K562 (cell line): ENCODE results near the gene ARHGEF17. TPM values are rescaled to one million over a fixed set of nuclear protein-coding genes. Genes with fewer than 3 reads are reported as not detected.

Experiments
- ATAC-seq: fragments of 200-7000 bp; cut with Tn5 transposase; 3 replicates; pipeline ENCODE4 v1.9.1; 2020; ENCODE audit warnings: moderate library complexity
- BruUV-seq: library from RNA; stranded (reverse); fragments of 400-500 nt; replicated peaks from 2 replicates; lab custom pipeline; 2021; lab: Mats Ljungman, UMichigan
- CTCF ChIA-PET: fragments of 300-600 bp; formaldehyde crosslinking; extraction: SDS; loops from one replicate; lab custom pipeline; 2021; ENCODE audit warnings: low intra/inter-chr PET ratio; lab: Yijun Ruan, JAX
- POLR2A ChIA-PET: fragments of 300-600, 350-650 bp; sonication (Branson Sonifier 250); formaldehyde crosslinking; extraction: SDS; loops from one replicate; lab custom pipeline; 2021; ENCODE audit warnings: antibody characterized with exemption, inconsistent platforms; lab: Yijun Ruan, JAX
- DNase-seq, 4 experiments: peaks; one replicate each; pipeline versions ENCODE4 v3.0.0 to v3.0.0-alpha.2; 2011 to 2018; ENCODE audit warnings: low spot score in 3 of 4, mixed read lengths in 3 of 4; ENCODE audit errors: extremely low read depth in 1 of 4
- FAIRE-seq: peaks from 2 replicates; lab custom pipeline; 2011; peaks lifted over from hg19 to GRCh38; lab: Jason Lieb, UNC
- H2AFZ ChIP-seq: 2 replicates; pipeline ENCODE4 v1.6.0; 2011; ENCODE audit warnings: low read depth, low read length, control low read depth, inconsistent platforms
- H3K27ac ChIP-seq: fragments of 200-600 bp; 3 replicates; pipeline ENCODE4 v1.8.0; 2011; ENCODE audit warnings: low read depth, mild to moderate bottlenecking, control low read depth, inconsistent platforms, low read length, moderate library complexity, mixed read lengths; ENCODE audit errors: extremely low read depth
- H3K27me3 ChIP-seq, 2 experiments: fragments of 300-600 bp in 1 of 2; 2 replicates in 1 of 2; 3 replicates in 1 of 2; pipeline versions ENCODE4 v1.6.0 to v1.8.0; 2011; ENCODE audit warnings: inconsistent platforms in 2 of 2, low read length in 2 of 2, mild to moderate bottlenecking in 1 of 2, mixed read lengths in 1 of 2, moderate library complexity in 1 of 2; ENCODE audit not compliant: control insufficient read depth in 2 of 2, insufficient read depth in 2 of 2
- H3K36me3 ChIP-seq: fragments of 300-600 bp; 3 replicates; pipeline ENCODE4 v1.8.0; 2011; ENCODE audit warnings: mild to moderate bottlenecking, low read length, inconsistent platforms; ENCODE audit not compliant: control insufficient read depth, insufficient read depth
- H3K4me1 ChIP-seq, 2 experiments: fragments of 200-600 bp in 1 of 2; replicated peaks in 1 of 2; 2 replicates in 1 of 2; 3 replicates in 1 of 2; pipeline versions ENCODE4 v1.5.1 to v1.8.0; 2011; ENCODE audit warnings: inconsistent platforms in 2 of 2, low read length in 2 of 2, mild to moderate bottlenecking in 1 of 2, mixed read lengths in 1 of 2, moderate library complexity in 1 of 2; ENCODE audit not compliant: control insufficient read depth in 2 of 2, insufficient read depth in 2 of 2
- H3K4me2 ChIP-seq: 2 replicates; pipeline ENCODE4 v1.6.1; 2011; ENCODE audit warnings: low read length, control low read depth, inconsistent platforms, mixed read lengths; ENCODE audit not compliant: insufficient read depth
- H3K4me3 ChIP-seq: fragments of 200-600 bp; sonication (generic), shearing (Covaris generic); 2 replicates; pipeline ENCODE4 v1.5.1; 2016; ENCODE audit warnings: control low read depth, inconsistent platforms
- H3K79me2 ChIP-seq: fragments of 200-600 bp; 3 replicates; pipeline ENCODE4 v1.8.0; 2011; ENCODE audit warnings: low read length, inconsistent platforms; ENCODE audit not compliant: control insufficient read depth, insufficient read depth
- H3K9ac ChIP-seq, 2 experiments: 2 replicates each; pipeline versions ENCODE4 v1.6.0 to v1.6.1; 2011; ENCODE audit warnings: low read depth in 2 of 2, low read length in 2 of 2, control low read depth in 1 of 2, inconsistent platforms in 1 of 2, mild to moderate bottlenecking in 1 of 2, mixed read lengths in 1 of 2; ENCODE audit not compliant: insufficient read depth in 1 of 2
- H3K9me1 ChIP-seq: one replicate; pipeline ENCODE4 v1.6.0; 2011; ENCODE audit warnings: inconsistent platforms, mild to moderate bottlenecking, low read length, moderate library complexity; ENCODE audit not compliant: control insufficient read depth, insufficient read depth
- H3K9me3 ChIP-seq: replicated peaks from 2 replicates; pipeline ENCODE4 v1.5.1; 2011; ENCODE audit warnings: low read depth, low read length, inconsistent platforms; ENCODE audit not compliant: control insufficient read depth, insufficient read depth
- H4K20me1 ChIP-seq: replicated peaks from 2 replicates; pipeline ENCODE4 v1.6.1; 2011; ENCODE audit warnings: low read length, inconsistent platforms, mixed read lengths; ENCODE audit not compliant: control insufficient read depth, insufficient read depth
- ARID2 ChIP-seq: fragments of 450-650 bp; IDR thresholded peaks from 2 replicates; pipeline ENCODE4 v1.6.1; 2017; ENCODE audit warnings: antibody characterized with exemption, mild to moderate bottlenecking
- CEBPB ChIP-seq: fragments of 450-650 bp; IDR thresholded peaks from 2 replicates; pipeline ENCODE4 v1.6.1; 2016; ENCODE audit warnings: missing genetic modification characterization, missing compliant biosample characterization
- CHD1 ChIP-seq: fragments of 200-600 bp; sonication (generic); IDR thresholded peaks from one replicate; pipeline ENCODE4 v1.6.1; 2012; ENCODE audit warnings: mild to moderate bottlenecking, moderate library complexity, low read length, inconsistent platforms
- COPS2 ChIP-seq: fragments of 450-650 bp; conservative IDR thresholded peaks from 2 replicates; pipeline ENCODE4 v1.6.1; 2016; ENCODE audit warnings: mild to moderate bottlenecking, moderate library complexity
- HLTF ChIP-seq: fragments of 450-650 bp; IDR thresholded peaks from 2 replicates; pipeline ENCODE4 v1.6.1; 2016
- HNRNPLL ChIP-seq: fragments of 200-400 bp; formaldehyde crosslinking; IDR thresholded peaks from 2 replicates; pipeline ENCODE4 v1.6.1; 2017; ENCODE audit warnings: low read length, low read depth, mild to moderate bottlenecking; ENCODE audit not compliant: poor library complexity, severe bottlenecking
- JUNB ChIP-seq: fragments of 450-650 bp; formaldehyde crosslinking; conservative IDR thresholded peaks from 2 replicates; pipeline ENCODE4 v1.4.0; 2020; ENCODE audit warnings: mild to moderate bottlenecking
- MTA1 ChIP-seq: fragments of 450-650 bp; IDR thresholded peaks from 2 replicates; pipeline ENCODE4 v1.6.1; 2017; ENCODE audit warnings: borderline replicate concordance
- PHTF2 ChIP-seq: fragments of 250-450 bp; sonication (Bioruptor Pico); IDR thresholded peaks from 2 replicates; pipeline ENCODE4 v1.5.0; 2021; ENCODE audit warnings: mild to moderate bottlenecking
- SAFB2 ChIP-seq: fragments of 200-400 bp; formaldehyde crosslinking; IDR thresholded peaks from 2 replicates; pipeline ENCODE4 v1.6.1; 2018; ENCODE audit warnings: borderline replicate concordance, low read length, low read depth, moderate library complexity; ENCODE audit not compliant: severe bottlenecking
- SIN3A ChIP-seq, 2 experiments: fragments of 150-350 bp in 1 of 2; IDR thresholded peaks; 2 replicates each; pipeline ENCODE4 v1.6.1; 2011 to 2016; ENCODE audit warnings: borderline replicate concordance in 2 of 2, low read depth in 2 of 2, low read length in 2 of 2, mild to moderate bottlenecking in 2 of 2, moderate library complexity in 2 of 2; ENCODE audit not compliant: control insufficient read depth in 1 of 2
- ZKSCAN1 ChIP-seq: fragments of 150-350 bp; IDR thresholded peaks from 2 replicates; pipeline ENCODE4 v1.6.1; 2016; ENCODE audit warnings: low read depth, low read length
- ZKSCAN8 ChIP-seq: fragments of 200-800 bp; sonication (Bioruptor generic); IDR thresholded peaks from 2 replicates; pipeline ENCODE4 v1.6.1; 2016; ENCODE audit warnings: missing genetic modification characterization, missing compliant biosample characterization
- ZNF668 ChIP-seq: fragments of 250-450 bp; sonication (Bioruptor Pico); IDR thresholded peaks from 2 replicates; pipeline ENCODE4 v1.8.0; 2022; ENCODE audit warnings: mild to moderate bottlenecking, inconsistent platforms
- ZZZ3 ChIP-seq: fragments of 450-650 bp; IDR thresholded peaks from 2 replicates; pipeline ENCODE4 v1.6.1; 2016; ENCODE audit warnings: antibody characterized with exemption, mild to moderate bottlenecking, moderate library complexity
- WGBS: fragments of 100-300 bp; shearing (Covaris generic); methylation state at CpG from one replicate; pipeline ENCODE4 v1.1.6; 2016; ENCODE audit warnings: low coverage, mixed read lengths; ENCODE audit not compliant: insufficient coverage; ENCODE audit errors: missing lambda C conversion rate; 5-methylcytosine and 5-hydroxymethylcytosine counted together
- in situ Hi-C: fragments of 300-500 bp; cut with MboI; formaldehyde crosslinking; loops from 4 replicates; pipeline ENCODE4 v1.15.0; 2018; ENCODE audit warnings: inconsistent platforms, mixed read lengths
- intact Hi-C: fragments of 100-400 bp; cut with micrococcal nuclease; formaldehyde crosslinking; loops from 2 replicates; pipeline ENCODE4 v1.14.2; 2022
- polyA plus RNA-seq, 8 experiments: library from polyadenylated mRNA; depleted of rRNA in 4 of 8; stranded (reverse) in 5 of 8; unstranded in 3 of 8; fragments of >200 nt; fragmentation: Nextera tagmentation in 2 of 8; fragmentation: Illumina TruSeq in 1 of 8; extraction: Ambion mirVana in 2 of 8; extraction: Trizol in 1 of 8; gene quantifications; 2 replicates each; pipeline versions ENCODE4 v1.2.1 to v1.2.3, GENCODE V29; 2011 to 2014; ENCODE audit warnings: inconsistent platforms in 1 of 8, missing spikeins in 1 of 8
- total RNA-seq, 7 experiments: library from RNA; depleted of rRNA in 6 of 7; stranded (reverse); fragments of >200 nt in 6 of 7; fragmentation: Illumina TruSeq in 2 of 7; extraction: Trizol in 2 of 7; gene quantifications; 2 replicates each; pipeline versions ENCODE4 v1.2.1 to v1.2.3, GENCODE V29; 2011 to 2021; ENCODE audit warnings: low replicate concordance in 1 of 7
- TF ChIP-seq, protein P1 (sequence below): IDR thresholded peaks from 3 replicates; pipeline ENCODE4 v1.6.1; 2011; ENCODE audit warnings: borderline replicate concordance, mild to moderate bottlenecking; ENCODE audit not compliant: insufficient read length, insufficient read depth
- TF ChIP-seq, protein P2 (sequence below): fragments of 450-650 bp; IDR thresholded peaks from 2 replicates; pipeline ENCODE4 v1.6.1; 2017; ENCODE audit warnings: antibody characterized with exemption
- TF ChIP-seq, protein P3 (sequence below): fragments of 250-450 bp; sonication (Bioruptor Pico); IDR thresholded peaks from 2 replicates; pipeline ENCODE4 v1.8.0; 2021; ENCODE audit warnings: moderate library complexity, mild to moderate bottlenecking, inconsistent platforms

ARHGEF17 gene
- total and polyA plus RNA-seq, 9 of the 15 experiments (the other 6 are each of a cell fraction or from before 2014, with no cell fraction given) = 0.04 to 0.68 (median 0.10) TPM; not detected in 2

DNA sequence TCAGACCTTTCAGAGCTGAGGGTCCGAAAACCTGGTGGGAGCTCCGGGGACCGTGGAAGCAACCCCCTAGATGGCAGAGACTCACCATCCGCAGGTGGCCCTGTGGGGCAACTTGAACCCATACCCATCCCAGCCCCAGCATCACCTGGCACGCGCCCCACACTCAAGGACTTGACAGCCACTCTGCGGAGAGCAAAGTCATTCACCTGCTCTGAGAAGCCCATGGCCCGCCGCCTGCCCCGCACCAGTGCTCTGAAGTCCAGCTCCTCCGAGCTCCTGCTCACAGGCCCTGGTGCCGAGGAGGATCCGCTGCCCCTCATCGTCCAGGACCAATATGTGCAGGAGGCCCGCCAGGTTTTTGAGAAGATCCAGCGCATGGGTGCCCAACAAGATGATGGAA is 2.0 kb downstream of the ARHGEF17 start:
- H2AFZ ChIP-seq = no peak overlapping the region
- no TSS peak for BruUV-seq
- FAIRE-seq (no peak), DNase-seq (no peak), ATAC-seq (no peak)
- no peak overlapping the region for H3K27ac ChIP-seq
- no peaks in the 10 kb centered on the region for H3K79me2 ChIP-seq
- ChIA-PET POLR2A (interaction anchor here (0.7 kb wide), 1 partner anchor 140 kb away, joined by 5 read pairs; no protein-coding TSS in a partner anchor), CTCF (no interaction called here)
- no peak for TF ChIP-seq PHTF2 (CRISPR knock-in tag)
- TF ChIP-seq HLTF = no peak
- TF ChIP-seq CHD1 = no peak
- TF ChIP-seq COPS2 = no peak
- TF ChIP-seq MTA1 = no peak
- TF ChIP-seq JUNB (CRISPR knock-in tag) = no peak
- no peak for TF ChIP-seq ARID2
- no peak for TF ChIP-seq ZNF668 (CRISPR knock-in tag)
- TF ChIP-seq, protein P1, sequence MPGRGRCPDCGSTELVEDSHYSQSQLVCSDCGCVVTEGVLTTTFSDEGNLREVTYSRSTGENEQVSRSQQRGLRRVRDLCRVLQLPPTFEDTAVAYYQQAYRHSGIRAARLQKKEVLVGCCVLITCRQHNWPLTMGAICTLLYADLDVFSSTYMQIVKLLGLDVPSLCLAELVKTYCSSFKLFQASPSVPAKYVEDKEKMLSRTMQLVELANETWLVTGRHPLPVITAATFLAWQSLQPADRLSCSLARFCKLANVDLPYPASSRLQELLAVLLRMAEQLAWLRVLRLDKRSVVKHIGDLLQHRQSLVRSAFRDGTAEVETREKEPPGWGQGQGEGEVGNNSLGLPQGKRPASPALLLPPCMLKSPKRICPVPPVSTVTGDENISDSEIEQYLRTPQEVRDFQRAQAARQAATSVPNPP = no peak
- TF ChIP-seq, protein P2, sequence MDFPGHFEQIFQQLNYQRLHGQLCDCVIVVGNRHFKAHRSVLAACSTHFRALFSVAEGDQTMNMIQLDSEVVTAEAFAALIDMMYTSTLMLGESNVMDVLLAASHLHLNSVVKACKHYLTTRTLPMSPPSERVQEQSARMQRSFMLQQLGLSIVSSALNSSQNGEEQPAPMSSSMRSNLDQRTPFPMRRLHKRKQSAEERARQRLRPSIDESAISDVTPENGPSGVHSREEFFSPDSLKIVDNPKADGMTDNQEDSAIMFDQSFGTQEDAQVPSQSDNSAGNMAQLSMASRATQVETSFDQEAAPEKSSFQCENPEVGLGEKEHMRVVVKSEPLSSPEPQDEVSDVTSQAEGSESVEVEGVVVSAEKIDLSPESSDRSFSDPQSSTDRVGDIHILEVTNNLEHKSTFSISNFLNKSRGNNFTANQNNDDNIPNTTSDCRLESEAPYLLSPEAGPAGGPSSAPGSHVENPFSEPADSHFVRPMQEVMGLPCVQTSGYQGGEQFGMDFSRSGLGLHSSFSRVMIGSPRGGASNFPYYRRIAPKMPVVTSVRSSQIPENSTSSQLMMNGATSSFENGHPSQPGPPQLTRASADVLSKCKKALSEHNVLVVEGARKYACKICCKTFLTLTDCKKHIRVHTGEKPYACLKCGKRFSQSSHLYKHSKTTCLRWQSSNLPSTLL = no peak
- no peak for TF ChIP-seq ZKSCAN8 (CRISPR knock-in tag)
- TF ChIP-seq SIN3A (IDR thresholded peaks at IDR 0.05; ENCODE audit: borderline replicate concordance in 2 of 2, control insufficient read depth in 1 of 2, low read depth in 2 of 2, low read length in 2 of 2) = no peak
- no peak for TF ChIP-seq SAFB2
- no peak for TF ChIP-seq ZKSCAN1
- TF ChIP-seq, protein P3, sequence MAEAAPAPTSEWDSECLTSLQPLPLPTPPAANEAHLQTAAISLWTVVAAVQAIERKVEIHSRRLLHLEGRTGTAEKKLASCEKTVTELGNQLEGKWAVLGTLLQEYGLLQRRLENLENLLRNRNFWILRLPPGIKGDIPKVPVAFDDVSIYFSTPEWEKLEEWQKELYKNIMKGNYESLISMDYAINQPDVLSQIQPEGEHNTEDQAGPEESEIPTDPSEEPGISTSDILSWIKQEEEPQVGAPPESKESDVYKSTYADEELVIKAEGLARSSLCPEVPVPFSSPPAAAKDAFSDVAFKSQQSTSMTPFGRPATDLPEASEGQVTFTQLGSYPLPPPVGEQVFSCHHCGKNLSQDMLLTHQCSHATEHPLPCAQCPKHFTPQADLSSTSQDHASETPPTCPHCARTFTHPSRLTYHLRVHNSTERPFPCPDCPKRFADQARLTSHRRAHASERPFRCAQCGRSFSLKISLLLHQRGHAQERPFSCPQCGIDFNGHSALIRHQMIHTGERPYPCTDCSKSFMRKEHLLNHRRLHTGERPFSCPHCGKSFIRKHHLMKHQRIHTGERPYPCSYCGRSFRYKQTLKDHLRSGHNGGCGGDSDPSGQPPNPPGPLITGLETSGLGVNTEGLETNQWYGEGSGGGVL (CRISPR knock-in tag) = no peak
- no peak for TF ChIP-seq CEBPB (tag)
- TF ChIP-seq ZZZ3 = no peak
- no peak for TF ChIP-seq HNRNPLL
- in situ Hi-C loops = no loop called here
- peaks cover 3 to 22% of the 10 kb centered on the region in 2 experiments; a peak in 4 of 5 replicates for H3K4me1 ChIP-seq
- H3K4me2 ChIP-seq = no peak overlapping the region
- no peaks in the 10 kb centered on the region for H3K9me3 ChIP-seq
- no peak overlapping the region for H3K9ac ChIP-seq
- no peaks in the 10 kb centered on the region for H3K9me1 ChIP-seq
- H3K4me3 ChIP-seq = no peak overlapping the region
- H3K36me3 ChIP-seq = no peaks in the 10 kb centered on the region
- 61% methylated on average over 9 of the region's 16 CpGs for WGBS
- H3K27me3 ChIP-seq = peaks cover 6 to 39% of the 10 kb centered on the region in 2 experiments; a peak in 3 of 5 replicates
- H4K20me1 ChIP-seq = peaks cover 6% of the 10 kb centered on the region; the same call in 1 of the 2 replicates
- intact Hi-C loops = no loop called here
